DMS 273 treated with DMSO at 0.1 percent for 48 hours (cell line): Measurements from ENCODE around the gene ZNF311.
"Not testable (repeated sequence)": the region's sequence is repeated elsewhere in the genome, so short reads cannot be mapped to it uniquely, and the experiment has no call there.

Experiments
- DNase-seq: peaks from one replicate; lab custom pipeline; 2025; lab: John Stamatoyannopoulos, UW

Gene ZNF311

GRCh38 chr6:28953039-28953584, 52.0 kb downstream of the ZNF311 start:
- DNase-seq: peak; percentile 74

- not testable (repeated sequence) for DNase-seq
Measured at GRCh38 chr6:28949656-28950195, 55.4 kb downstream of the ZNF311 start.

DNA sequence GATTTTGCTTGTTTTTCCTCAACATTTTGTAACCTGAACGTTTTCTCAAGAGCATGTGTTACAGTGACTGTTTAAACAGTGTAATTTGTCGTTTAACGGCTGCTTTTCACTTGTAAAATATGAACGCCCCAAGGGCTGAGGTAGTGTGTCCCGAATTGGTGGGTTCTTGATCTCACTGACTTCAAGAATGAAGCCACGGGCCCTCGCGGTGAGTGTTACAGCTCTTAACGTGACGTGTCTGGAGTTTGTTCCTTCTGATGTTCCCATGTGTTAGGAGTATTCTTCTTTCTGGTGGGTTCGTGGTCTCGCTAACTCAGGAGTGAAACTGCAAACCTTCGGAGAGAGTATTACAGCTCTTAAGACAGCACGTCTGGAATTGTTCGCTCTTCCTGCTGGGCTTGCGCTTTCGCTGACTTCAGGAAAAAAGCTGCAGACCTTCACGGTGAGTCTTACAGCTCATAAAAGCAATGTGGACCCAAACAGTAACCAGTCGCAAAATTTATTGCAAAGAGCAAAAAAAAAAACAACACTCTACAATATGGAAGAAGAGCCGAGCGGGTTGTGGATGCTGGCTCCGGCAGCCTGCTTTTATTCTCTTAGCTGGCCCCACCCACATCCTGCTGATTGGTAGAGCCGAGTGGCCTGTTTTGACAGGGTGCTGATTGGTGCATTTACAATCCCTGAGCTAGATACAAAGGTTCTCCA, 56.2 kb downstream of the ZNF311 start:
- DNase-seq: no peak

GRCh38 chr6:28947831-28948270, 57.3 kb downstream of the ZNF311 start:
- DNase-seq: no peak

- DNase-seq: no peak
Measured at GRCh38 chr6:28947067-28947765, 57.9 kb downstream of the ZNF311 start.

DNA sequence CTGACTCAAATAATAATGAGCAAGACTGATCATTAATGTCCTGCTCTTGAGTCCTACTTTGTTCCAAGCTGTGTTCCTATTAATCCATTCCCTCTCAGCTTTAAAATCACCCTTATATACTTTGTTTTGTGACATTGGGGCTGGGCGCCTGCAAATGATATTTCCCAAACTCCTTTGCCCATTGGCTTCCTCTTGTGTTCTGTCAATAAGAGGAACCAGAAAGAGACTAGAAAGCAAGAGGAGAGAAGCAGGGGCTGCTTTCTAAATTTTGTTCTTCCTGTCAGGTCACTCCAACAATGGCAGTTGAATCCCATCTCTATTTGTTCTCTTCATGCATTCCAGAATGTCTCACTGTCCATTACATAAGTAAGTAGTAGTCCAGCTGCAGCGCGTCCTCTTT, 59.8 kb downstream of the ZNF311 start:
- DNase-seq: no peak
